ENCODE measurements around the gene DDX27.
A peak's percentile ranks its signal among the peaks of the same experiment; 100 is the strongest.
"Not testable (repeated sequence)": the region's sequence is repeated elsewhere in the genome, so short reads cannot be mapped to it uniquely, and the experiment has no call there.

The DDX27 gene

GRCh38 chr20:49219091-49219923 lies at the start of gene DDX27:
TSS of gene DDX27 (plus strand) at chr20:49219416. CDS start at chr20:49219449, 33 bp downstream.
- DNase-seq = peak; percentile 97

- no peak for DNase-seq
These were observed 49.7 kb upstream of the DDX27 start for GRCh38 chr20:49169547-49169946.

GRCh38 chr20:49170714-49171113 lies 48.5 kb upstream of the DDX27 start:
- no peak for DNase-seq

DNA sequence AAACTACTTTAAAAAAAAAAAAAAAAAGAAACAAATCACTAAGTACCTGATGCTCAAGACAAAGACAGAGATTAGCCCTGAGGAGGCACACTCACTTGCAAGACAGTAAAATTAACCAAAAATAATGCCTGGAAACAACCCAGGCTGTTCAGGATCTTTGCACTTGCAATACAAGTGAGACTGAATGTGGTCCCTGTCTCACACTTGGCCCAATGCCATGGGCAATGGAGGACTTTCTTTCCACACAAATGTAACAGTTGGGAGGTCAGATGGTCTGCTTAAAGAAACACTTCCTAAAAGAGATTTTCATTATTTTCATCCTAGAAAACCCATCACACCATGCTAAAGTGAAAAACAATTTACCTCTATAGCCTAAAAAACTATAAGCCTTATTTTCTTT lies 47.3 kb upstream of the DDX27 start:
- no peak for DNase-seq

- no peak for DNase-seq
These were observed 46.8 kb upstream of the DDX27 start for GRCh38 chr20:49172413-49172812.

- no peak for DNase-seq
These were observed 45.0 kb upstream of the DDX27 start for GRCh38 chr20:49174183-49174582.

- DNase-seq = no peak
These were observed 39.6 kb upstream of the DDX27 start for GRCh38 chr20:49179368-49180277.

DNA sequence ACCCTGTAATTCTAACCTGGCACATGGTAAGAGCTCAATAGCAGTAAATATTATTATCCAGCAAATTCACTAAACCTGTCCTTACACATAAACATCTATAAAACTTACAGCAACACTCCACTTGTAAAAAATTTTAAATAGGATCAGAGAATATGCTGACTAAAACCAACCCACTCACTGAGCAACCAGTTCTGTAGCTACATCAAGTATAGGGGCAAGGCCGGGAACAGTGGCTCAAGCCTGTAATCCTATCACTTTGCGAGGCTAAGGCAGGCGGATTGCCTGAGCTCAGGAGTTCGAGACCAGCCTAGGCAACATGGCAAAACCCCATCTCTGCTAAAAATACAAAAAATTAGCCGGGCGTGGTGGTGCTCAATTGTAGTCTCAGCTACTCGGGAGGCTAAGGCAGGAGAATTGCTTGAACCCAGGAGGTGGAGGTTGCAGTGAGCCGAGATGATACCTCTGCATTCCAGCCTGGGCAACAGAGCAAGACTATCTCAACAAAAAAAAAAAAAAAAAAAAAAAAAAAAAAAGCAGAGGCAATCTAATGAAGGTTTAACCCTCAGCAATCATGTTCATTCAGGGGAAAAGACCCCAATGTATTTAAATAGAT lies 37.8 kb upstream of the DDX27 start:
- DNase-seq = no peak

DNA sequence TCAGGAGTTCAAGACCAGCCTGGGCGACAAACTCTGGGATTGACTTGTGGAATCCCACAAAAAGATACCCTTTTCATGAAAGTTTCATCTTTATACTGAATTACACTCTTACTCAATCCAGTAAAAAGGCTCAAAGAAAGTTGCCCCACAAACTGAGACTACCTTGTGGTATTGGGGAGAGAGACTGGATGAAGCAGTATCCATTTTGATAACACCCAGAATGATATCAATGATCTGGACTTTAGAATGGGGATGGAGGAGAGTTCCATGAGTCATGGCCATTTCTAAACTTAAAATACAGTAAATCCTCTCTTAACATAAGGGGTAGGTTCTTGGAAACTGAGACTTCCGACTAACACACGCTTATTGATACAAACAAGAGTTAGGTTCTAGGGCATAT lies 35.8 kb upstream of the DDX27 start:
- DNase-seq = no peak

- DNase-seq = not testable (repeated sequence)
These were observed 35.1 kb upstream of the DDX27 start for GRCh38 chr20:49184084-49184501.

DNA sequence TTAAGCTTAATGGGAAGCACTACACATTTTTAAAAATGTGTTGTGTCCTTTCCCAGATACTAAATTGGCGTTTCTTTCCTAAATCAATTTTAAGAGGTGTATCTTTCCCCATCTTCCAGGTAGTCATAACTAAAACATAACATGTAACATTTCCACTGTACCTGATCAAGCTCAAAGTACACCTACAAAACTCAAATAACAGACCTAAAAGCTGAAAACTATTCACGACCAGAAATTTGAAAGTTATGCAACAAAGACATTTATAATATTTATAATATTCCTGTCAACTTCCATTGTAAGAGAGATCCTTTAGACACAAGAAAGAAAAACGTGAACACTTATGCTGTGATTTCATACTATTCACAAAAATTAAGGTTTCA lies 34.5 kb upstream of the DDX27 start:
- no peak for DNase-seq

- no peak for DNase-seq
These were observed 34.0 kb upstream of the DDX27 start for GRCh38 chr20:49185071-49185761.

- peak; percentile 64 for DNase-seq
These were observed 32.5 kb upstream of the DDX27 start for GRCh38 chr20:49186535-49187329.

- no peak for DNase-seq
These were observed 31.8 kb upstream of the DDX27 start for GRCh38 chr20:49187330-49187850.

DNA sequence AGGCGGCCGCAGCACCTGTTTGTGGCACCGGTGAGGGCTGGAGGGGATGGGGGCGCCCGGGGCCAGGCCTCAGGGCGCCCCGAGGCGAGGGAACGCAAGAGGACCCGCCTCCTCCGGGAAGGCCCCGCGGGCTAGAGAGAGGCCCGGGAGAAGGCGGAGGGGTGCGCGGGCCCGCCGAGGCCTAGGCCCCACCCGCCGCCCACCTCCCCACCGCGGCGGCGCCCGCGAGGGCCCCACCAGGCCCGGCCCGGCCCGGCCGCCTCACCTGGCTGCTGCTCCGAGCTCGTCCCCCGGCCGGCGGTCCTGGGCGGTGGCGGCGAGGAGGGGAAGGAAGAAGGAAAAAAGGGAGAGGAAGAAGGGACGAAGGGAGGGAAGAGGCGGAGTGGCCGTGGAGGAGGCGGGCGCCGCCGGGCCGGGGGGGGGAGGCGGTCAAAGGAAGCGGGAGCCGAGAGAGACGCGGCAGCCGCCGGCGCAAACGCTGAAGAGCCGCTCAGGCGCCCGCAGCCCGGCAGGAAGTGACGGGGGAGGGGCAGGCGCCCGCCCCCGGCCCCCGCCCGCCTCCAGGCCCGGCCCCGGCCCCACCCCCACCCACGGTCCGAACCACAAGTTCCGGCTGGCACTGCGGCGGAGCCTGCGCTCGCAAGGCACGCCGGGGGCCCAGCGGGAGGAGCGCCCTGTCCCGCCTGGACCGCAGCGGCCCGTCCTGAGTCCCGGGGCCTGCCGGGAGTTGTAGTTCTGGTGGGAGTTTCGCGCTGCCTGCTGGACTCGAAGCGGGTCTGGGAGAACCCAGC lies 31.2 kb upstream of the DDX27 start, which contains the start of gene STAU1:
TSS of gene STAU1 (minus strand) at position 484 of the 791 bp plus-strand sequence. CDS start 22,133 bp downstream, outside the sequence.
- DNase-seq = peak; percentile 94

DNA sequence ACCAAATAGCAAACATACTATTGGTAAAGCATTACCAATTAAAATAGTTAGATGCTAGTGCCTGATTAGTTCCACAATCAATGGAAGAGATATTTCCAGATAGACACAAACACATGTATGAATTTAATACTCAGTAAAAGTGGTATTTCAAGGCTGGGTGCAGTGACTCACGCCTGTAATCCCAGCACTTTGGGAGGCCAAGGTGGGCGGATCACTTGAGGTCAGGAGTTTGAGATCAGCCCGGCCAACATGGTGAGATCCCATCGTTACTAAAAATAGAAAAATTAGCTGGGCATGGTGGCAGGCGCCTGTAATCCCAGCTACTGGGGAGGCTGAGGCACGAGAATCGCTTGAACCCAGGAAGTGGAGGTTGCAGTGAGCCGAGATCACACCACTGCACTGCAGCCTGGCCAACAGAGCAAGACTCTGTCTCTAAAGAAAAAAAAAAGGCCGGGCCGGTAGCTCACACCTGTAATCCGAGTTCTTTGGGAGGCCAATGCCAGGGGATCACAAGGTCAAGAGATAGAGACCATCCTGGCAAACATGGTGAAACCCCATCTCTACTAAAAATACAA lies 26.2 kb upstream of the DDX27 start:
- not testable (repeated sequence) for DNase-seq

DNA sequence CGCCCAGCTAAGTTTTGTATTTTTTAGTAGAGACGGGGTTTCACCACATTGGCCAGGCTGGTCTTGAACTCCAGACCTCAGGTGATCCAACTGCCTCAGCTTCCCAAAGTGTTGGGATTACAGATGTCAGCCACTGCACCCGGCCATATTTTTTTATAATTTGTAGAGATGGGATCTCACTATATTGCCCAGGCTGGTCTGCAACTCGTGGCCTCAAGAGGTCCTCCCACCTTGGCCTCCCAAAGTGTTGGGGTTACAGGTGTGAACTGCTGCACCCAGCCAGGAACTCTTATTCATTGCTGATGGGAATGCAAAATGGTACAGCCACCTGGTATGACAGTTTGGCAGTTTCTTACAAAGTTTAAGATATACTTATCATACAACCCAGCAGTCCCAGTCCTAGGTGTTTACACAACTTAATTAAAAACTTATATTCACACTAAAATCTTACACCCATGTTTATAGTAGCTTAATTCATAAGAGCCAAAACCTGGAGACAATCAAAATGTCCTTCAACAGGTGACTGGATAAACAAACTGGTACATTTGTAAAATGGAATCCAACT lies 19.4 kb upstream of the DDX27 start:
- DNase-seq = no peak

DNA sequence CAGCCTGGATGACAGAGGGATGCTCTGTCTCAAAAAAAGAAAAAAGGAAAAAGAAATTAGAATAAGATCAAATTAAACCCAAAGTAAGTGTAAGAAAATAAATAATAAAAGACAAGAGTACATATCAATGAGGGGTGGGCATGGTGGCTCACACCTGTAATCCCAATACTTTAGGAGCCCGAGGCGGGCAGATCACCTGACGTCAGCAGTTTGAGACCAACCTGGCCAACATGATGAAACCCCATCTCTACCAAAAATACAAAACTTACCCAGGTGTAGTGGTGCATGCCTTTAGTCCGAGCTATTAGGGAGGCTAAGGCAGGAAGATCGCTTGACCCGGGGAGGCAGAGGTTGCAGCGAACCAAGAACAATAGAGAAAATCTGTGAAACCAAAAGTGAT lies 16.2 kb upstream of the DDX27 start:
- no peak for DNase-seq

GRCh38 chr20:49203746-49204145 lies 15.5 kb upstream of the DDX27 start:
- DNase-seq = no peak

DNA sequence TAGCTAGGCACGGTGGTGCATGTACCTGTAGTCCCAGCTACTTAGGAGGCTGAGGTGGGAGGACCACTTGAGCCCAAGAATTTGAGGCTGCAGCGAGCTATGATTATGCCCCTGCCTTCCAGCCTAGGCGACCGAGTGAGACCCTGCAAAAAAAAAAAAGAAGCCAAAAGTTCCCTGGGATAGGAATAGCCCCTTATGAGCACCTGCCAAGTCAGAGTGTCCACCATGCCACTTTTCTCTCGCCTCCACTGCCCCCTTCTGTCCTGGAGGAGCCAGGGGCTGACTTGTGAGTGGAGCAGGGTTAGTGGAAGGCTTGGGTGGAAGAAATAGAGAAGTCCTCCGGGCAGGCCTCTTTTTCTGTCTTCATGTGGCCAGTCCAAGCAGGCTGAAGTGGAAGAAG lies 12.1 kb upstream of the DDX27 start:
- DNase-seq = peak; percentile 7

Data from stimulated activated CD4-positive, alpha-beta T cell treated with anti-CD3 and anti-CD28 coated beads, Interleukin-1b, Interleukin-23, amount 100 ng/mL, for 48 hours (primary cell).